LHCN-M2 (cell line): Measurements from ENCODE around the gene MYH13. TPM values are rescaled to one million over a fixed set of nuclear protein-coding genes. Genes with fewer than 3 reads are reported as not detected.

Experiments used
- DNase-seq: peaks from one replicate; pipeline ENCODE4 v3.0.0-alpha.2; 2012; ENCODE audit warnings: low read depth
- polyA plus RNA-seq: library from polyadenylated mRNA; unstranded; fragments of >200 nt; gene quantifications from one replicate; pipeline ENCODE4 v1.2.1, GENCODE V29; 2012; ENCODE audit warnings: missing spikeins
- total RNA-seq: library from RNA; depleted of rRNA; stranded (reverse); fragments of >200 nt; gene quantifications from 2 replicates; pipeline ENCODE4 v1.2.3, GENCODE V29; 2014; rRNA removed

Gene MYH13
- 0.13 and 0.69 TPM in 2 replicates for total RNA-seq
- 0.26 TPM for polyA plus RNA-seq

- no peak for DNase-seq
Observed at GRCh38 chr17:10372906-10373305, at the start of gene MYH13. MYH13 (minus strand) TSS chr17:10373006; CDS start chr17:10364530, 8,476 bp downstream.

GRCh38 chr17:10421900-10422542 lies 49.2 kb upstream of the MYH13 start, which contains the start of gene MYH8:
MYH8 (minus strand) TSS chr17:10421950; CDS start chr17:10420227, 1,723 bp downstream.
- DNase-seq, result no peak

DNA sequence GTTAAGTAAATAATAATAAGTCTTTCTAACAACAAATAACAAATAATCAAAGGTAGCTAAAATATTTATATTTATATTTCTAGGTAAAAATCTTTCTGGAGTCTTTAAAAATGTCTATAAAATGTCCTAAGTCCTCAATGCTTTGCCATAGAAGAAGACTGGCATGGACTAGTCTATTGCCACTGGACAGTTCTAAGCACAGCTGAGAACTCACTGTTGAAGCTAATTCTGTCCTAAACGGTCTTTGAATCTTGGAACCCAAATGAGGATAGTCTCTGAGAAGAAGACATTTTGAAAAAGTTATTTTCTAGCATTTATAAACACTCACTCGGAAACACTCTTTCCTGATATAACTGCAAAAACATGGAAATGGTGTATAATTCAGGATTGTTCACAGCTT lies 48.4 kb upstream of the MYH13 start:
- no peak for DNase-seq

- DNase-seq, result peak; percentile 38
Observed at GRCh38 chr17:10420811-10421210, 48.0 kb upstream of the MYH13 start.

GRCh38 chr17:10417431-10417830 lies 44.6 kb upstream of the MYH13 start:
- DNase-seq, result peak; percentile 18

- no peak for DNase-seq
Observed at GRCh38 chr17:10415161-10415560, 42.4 kb upstream of the MYH13 start.

GRCh38 chr17:10403589-10403988 lies 30.8 kb upstream of the MYH13 start:
- DNase-seq, result no peak

DNA sequence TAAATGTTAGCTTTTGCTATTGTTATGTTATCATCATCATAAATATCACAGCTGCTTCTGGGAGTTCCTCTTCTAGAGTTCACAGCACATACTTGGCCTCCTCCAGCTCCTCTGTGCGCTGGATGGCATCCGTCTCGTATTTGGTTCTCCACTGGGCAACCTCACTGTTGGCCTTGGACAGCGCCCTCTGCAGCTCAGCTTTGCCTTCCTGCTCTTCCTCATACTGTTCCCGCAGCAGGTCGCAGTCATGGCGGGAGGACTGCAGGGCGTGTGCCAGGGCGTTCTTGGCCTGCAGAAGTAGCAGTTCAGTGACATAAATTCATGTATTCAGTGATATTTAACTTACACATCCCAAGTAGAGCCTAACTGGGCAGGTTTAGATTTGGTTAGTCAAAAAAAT lies 25.5 kb upstream of the MYH13 start:
- no peak for DNase-seq

DNA sequence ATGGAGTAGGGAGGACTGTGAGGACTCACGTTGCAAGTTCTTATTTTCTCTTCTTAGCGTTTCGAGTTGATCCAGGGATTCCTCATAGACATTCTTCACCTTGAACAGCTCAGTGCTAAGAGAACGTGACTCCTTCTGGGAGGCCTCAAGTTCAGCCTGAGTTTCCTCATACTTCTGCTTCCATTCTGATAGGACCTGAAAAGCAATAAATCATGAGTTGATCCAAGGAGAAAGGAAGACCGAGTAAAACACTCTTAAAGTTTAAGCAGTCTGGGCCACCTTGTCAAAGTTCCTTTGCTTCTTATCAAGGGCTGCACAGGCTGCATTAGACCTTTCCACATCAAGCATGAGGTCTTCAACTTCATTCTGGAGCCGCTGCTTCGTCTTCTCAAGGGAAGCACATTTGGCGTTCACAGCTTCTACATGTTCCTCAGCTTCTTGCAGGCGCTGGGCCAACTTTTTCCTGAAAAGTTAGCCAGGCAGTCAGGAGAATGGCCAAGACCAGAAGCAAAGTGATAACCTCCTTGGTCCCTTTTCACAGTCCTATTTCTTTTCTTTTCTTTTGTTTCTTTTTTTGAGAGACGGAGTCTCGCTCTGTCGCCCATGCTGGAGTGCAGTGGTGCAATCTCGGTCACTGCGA lies 23.8 kb upstream of the MYH13 start:
- no peak for DNase-seq

DNA sequence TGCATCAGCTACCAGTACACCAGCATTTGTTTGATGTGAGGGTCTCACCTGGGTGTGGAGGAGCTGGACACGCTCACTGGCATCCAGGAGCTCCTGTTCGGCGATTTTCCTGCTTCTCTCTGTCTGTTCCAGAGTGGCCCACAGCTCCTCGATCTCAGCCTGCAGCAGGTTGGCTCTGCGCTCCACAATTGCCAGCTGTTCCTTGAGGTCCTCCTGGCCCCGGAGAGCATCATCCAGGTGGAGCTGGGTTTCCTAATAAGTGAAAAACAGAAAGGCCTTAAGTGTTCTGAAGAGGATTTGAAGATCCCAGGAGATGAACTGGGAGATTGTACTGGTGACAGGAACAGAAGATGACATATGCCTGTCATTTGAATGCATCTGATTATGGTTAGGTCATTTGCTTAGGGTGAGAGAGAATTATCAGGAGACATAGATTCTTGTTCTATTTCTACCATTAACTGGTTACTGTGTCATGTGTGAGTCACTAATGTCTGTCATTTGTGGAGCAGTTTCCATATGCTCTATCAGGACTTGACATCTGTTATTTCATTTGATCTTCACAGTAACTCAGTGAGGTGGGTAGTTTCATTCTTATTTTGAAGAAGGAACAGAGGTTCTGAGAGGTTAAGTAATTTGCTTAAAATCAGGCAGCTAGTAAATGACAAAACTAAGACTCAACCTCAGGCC lies 21.5 kb upstream of the MYH13 start:
- DNase-seq, result no peak

GRCh38 chr17:10392880-10393279 lies 20.1 kb upstream of the MYH13 start:
- no peak for DNase-seq

- peak; percentile 37 for DNase-seq
Observed at GRCh38 chr17:10385871-10386270, 13.1 kb upstream of the MYH13 start.

DNA sequence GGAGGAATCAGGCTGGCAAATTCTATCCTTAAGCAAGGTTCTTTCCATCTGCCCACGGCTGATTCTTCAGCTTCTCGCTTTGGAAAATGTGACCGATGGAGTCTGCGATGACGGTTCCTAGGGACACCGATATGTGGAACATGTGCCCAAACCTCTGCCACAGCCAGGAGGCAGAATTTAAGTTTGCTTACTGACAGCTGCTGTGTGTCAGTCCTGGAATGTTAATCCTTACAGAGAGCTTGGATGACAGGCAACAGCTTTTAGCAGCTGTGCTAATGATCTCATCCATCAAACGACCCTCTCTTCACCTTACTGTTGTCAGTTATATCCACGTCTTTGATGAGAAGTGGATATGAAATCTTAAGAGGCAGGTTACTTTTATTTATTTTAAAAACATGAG lies 11.4 kb upstream of the MYH13 start:
- DNase-seq, result peak; percentile 98

GRCh38 chr17:10380631-10381408 lies 8.0 kb upstream of the MYH13 start:
- DNase-seq, result peak; percentile 99

GRCh38 chr17:10370016-10370608 lies 2.7 kb downstream of the MYH13 start:
- no peak for DNase-seq

DNA sequence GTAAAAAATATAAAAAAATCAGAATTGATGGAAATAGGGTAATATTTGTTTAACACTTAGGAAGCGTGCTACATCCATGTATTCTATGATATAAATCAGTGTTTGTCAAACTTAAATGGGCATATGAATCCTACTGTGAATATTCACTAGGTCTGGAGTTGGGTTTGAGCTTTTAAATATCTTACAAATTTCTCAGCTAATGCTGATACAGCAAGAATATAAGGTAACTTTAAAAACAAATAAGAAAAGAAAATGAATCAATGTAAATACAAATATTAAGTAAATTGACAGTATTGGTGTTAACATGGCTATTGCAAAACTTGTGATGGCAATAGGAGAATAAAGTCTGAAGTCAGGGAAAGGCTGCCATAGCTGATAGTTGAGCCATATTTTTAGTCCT lies 3.6 kb downstream of the MYH13 start:
- DNase-seq, result no peak

GRCh38 chr17:10368561-10368960 lies 4.2 kb downstream of the MYH13 start:
- DNase-seq, result peak; percentile 58

DNA sequence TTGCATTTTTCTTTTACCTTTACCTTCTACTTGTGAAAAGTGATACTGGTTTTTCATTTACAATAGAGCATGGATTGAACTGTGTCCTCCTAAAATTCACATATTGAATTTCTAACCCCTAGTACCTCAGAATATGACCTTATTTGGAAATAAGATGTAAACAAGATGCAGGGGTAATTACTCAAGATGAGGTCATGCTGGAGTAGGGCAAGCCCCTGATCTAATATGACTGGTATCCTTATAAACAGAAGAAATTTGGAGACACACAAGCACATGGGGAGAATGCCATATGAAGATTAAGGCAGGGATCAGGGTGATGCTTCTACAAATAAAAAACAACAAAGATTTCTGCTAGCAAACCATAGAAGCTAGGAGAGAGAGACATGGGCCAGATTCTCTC lies 12.2 kb downstream of the MYH13 start:
- peak; percentile 50 for DNase-seq

DNA sequence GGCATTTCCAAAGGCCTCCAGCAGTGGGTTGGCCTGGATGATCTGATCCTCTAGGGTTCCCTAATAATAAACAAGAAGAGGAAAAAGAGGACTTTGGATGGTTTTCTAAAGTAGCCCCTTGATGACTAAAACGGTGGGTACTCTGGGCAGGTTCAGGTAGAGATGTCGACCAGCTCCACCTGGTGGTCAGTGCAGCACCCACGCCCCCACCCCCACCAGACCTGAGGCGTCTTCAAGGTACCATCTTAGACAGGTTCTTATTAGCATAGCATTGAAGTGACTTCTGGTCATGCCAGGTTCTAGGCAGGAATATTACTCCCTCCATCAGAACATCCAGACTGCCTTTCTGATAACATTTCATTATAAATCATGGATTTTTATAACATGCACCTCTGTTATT lies 15.0 kb downstream of the MYH13 start:
- no peak for DNase-seq

DNA sequence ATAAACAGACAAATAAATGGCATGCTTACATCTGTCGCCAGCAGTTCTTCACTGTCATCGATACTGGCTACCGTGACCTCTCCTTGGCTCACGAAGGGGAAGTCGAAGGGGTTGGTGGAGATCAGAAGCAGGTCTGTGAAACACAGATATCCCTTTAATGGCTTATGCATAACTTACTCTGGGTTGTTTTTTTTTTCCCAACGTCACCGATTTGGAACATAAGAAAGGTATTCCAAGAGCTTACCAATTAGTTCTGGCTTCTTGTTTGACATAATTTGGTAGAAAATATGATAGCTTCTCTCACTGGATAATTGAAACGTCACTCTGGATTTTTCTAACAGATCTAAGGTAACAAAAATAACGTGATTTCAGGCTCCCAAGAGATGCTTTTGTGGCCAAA lies 18.2 kb downstream of the MYH13 start:
- DNase-seq, result no peak

DNA sequence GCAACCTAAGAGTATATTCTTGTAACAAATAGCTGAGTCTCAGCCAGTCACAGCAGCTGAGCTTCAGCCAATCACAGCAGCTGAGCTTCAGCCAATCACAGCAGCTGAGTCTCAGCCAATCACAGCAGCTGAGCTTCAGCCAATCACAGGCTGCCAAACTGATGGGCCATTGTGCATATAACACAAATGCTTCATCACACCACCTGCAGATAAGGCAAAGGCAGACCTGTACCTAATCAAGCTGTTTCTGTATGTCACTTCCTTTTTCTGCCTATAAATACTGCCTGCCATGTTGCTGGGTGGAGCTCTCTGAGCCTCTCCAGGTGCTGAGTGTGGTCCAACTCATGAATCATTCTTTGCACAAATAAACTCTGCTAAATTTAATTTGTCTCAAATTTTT lies 19.9 kb downstream of the MYH13 start:
- no peak for DNase-seq

DNA sequence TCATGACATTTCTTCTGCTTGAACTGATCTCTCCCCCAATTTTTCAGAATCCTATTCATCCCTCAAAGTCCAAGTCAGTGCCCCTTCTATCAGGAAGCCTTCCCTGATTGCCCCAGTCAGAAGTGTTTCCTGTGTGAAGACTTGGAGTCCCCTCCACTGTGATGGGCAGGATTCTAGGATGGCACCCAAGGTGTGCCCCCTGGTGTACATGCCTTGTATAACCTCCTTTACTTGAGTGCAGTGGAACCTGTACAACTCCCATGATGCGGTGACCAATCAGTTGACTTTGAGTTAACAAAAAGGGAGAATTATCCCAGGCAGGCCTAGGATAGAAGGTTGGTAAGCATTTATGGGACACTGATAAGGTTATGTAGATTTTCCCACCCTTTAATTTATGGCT lies 23.4 kb downstream of the MYH13 start:
- no peak for DNase-seq
